SK-N-SH (cell line): Measurements from ENCODE around the gene ZNF785. TPM values are rescaled to one million over a fixed set of nuclear protein-coding genes. Genes with fewer than 3 reads are reported as not detected.
"Not testable (repeated sequence)": the region's sequence is repeated elsewhere in the genome, so short reads cannot be mapped to it uniquely, and the experiment has no call there.

Experiments used
- CTCF ChIA-PET: fragments of 300-600, 350-600 bp; formaldehyde crosslinking; extraction: SDS; loops from one replicate; lab custom pipeline; 2021; lab: Yijun Ruan, JAX
- POLR2A ChIA-PET: fragments of 350-600 bp; sonication (Branson Sonifier 250); formaldehyde crosslinking; extraction: SDS; loops from one replicate; lab custom pipeline; 2020; ENCODE audit warnings: antibody characterized with exemption, inconsistent platforms; lab: Yijun Ruan, JAX
- DNase-seq: peaks from one replicate; pipeline ENCODE4 v3.0.0; 2012
- H2AFZ ChIP-seq: fragments of 200-600 bp; sonication (generic); 2 replicates; pipeline ENCODE4 v1.8.1; 2016; ENCODE audit warnings: antibody characterized with exemption, mild to moderate bottlenecking, low read depth
- H3F3A ChIP-seq: fragments of 200-600 bp; sonication (generic); replicated peaks from 2 replicates; pipeline ENCODE3; 2016; ENCODE audit warnings: antibody characterized with exemption, mild to moderate bottlenecking; ENCODE audit not compliant: insufficient read depth
- H3K27ac ChIP-seq, 2 experiments: fragments of 200-500 bp in 1 of 2; fragments of 200-600 bp in 1 of 2; sonication (Bioruptor generic) in 1 of 2; sonication (generic), shearing (Covaris generic) in 1 of 2; 2 replicates each; pipeline versions ENCODE4 v1.5.1 to v1.6.1; 2014 to 2016; ENCODE audit warnings: low read depth in 2 of 2, inconsistent platforms in 1 of 2, low read length in 1 of 2, mild to moderate bottlenecking in 1 of 2, mixed read lengths in 1 of 2
- H3K27me3 ChIP-seq: fragments of 200-600 bp; sonication (generic), shearing (Covaris generic); 2 replicates; pipeline ENCODE4 v1.6.1; 2016; ENCODE audit warnings: mixed run types; ENCODE audit not compliant: insufficient read depth
- H3K36me3 ChIP-seq, 2 experiments: fragments of 200-500 bp in 1 of 2; fragments of 200-600 bp in 1 of 2; sonication (Bioruptor generic) in 1 of 2; sonication (generic) in 1 of 2; replicated peaks in 1 of 2; 2 replicates each; pipeline versions ENCODE3 to v1.5.1; 2014 to 2016; ENCODE audit warnings: low read length in 1 of 2, mild to moderate bottlenecking in 1 of 2; ENCODE audit not compliant: insufficient read depth in 2 of 2, control insufficient read depth in 1 of 2
- H3K4me1 ChIP-seq, 2 experiments: fragments of 200-500 bp in 1 of 2; fragments of 200-600 bp in 1 of 2; sonication (Bioruptor generic) in 1 of 2; sonication (generic), shearing (Covaris generic) in 1 of 2; 2 replicates each; pipeline versions ENCODE4 v1.5.1 to v1.6.1; 2014 to 2016; ENCODE audit warnings: low read depth in 1 of 2, low read length in 1 of 2, mixed run types in 1 of 2; ENCODE audit not compliant: insufficient read depth in 2 of 2, control insufficient read depth in 1 of 2
- H3K4me2 ChIP-seq: fragments of 200-600 bp; sonication (generic), shearing (Covaris generic); 2 replicates; pipeline ENCODE4 v1.6.1; 2017; ENCODE audit warnings: mixed run types
- H3K4me3 ChIP-seq, 2 experiments: fragments of 200-500 bp in 1 of 2; fragments of 200-600 bp in 1 of 2; sonication (Bioruptor generic) in 1 of 2; sonication (generic), shearing (Covaris generic) in 1 of 2; 2 replicates each; pipeline versions ENCODE4 v1.5.1 to v1.8.1; 2014 to 2016; ENCODE audit warnings: low read depth in 2 of 2, inconsistent platforms in 1 of 2, low read length in 1 of 2, mild to moderate bottlenecking in 1 of 2, mixed read lengths in 1 of 2, moderate library complexity in 1 of 2
- H3K79me2 ChIP-seq: fragments of 200-600 bp; sonication (generic); 2 replicates; pipeline ENCODE4 v1.8.1; 2017; ENCODE audit warnings: mild to moderate bottlenecking; ENCODE audit not compliant: insufficient read depth
- H3K9ac ChIP-seq: fragments of 200-600 bp; sonication (generic); 2 replicates; pipeline ENCODE4 v1.6.1; 2017; ENCODE audit warnings: mixed run types
- H3K9me2 ChIP-seq: fragments of 200-600 bp; sonication (generic); 2 replicates; pipeline ENCODE4 v1.6.1; 2017; ENCODE audit warnings: mixed run types
- H3K9me3 ChIP-seq: fragments of 200-600 bp; sonication (generic); 2 replicates; pipeline ENCODE4 v1.6.1; 2017; ENCODE audit warnings: mixed run types, mild to moderate bottlenecking, moderate library complexity
- H4K20me1 ChIP-seq: fragments of 200-600 bp; sonication (generic); 2 replicates; pipeline ENCODE4 v1.6.1; 2017; ENCODE audit warnings: mild to moderate bottlenecking, mixed run types; ENCODE audit not compliant: insufficient read depth
- CHD2 ChIP-seq: fragments of 150-350 bp; IDR thresholded peaks from 2 replicates; pipeline ENCODE4 v1.6.1; 2018; ENCODE audit warnings: low read length; ENCODE audit not compliant: partially characterized antibody
- EP300 ChIP-seq, 2 experiments: IDR thresholded peaks; 2 replicates each; pipeline versions ENCODE4 v1.4.0 to v1.6.1; 2012; ENCODE audit warnings: borderline replicate concordance in 1 of 2, low read depth in 1 of 2, low read length in 1 of 2
- FOXM1 ChIP-seq: IDR thresholded peaks from 2 replicates; pipeline ENCODE4 v1.4.0; 2012; ENCODE audit warnings: low read depth, mild to moderate bottlenecking
- GATA2 ChIP-seq: sonication (generic); formaldehyde crosslinking; IDR thresholded peaks from 2 replicates; pipeline ENCODE4 v1.5.0; 2020; ENCODE audit warnings: mild to moderate bottlenecking, missing genetic modification reagents
- MEF2A ChIP-seq: IDR thresholded peaks from 2 replicates; pipeline ENCODE4 v1.4.0; 2012; ENCODE audit warnings: low read depth, borderline replicate concordance
- NFIC ChIP-seq: IDR thresholded peaks from 2 replicates; pipeline ENCODE4 v1.4.0; 2012; ENCODE audit warnings: borderline replicate concordance
- POLR2AphosphoS5 ChIP-seq: IDR thresholded peaks from 2 replicates; pipeline ENCODE4 v1.6.1; 2012; ENCODE audit warnings: low read depth, low read length
- RAD21 ChIP-seq: IDR thresholded peaks from 2 replicates; pipeline ENCODE4 v1.6.1; 2012; ENCODE audit warnings: mild to moderate bottlenecking, low read length
- RXRA ChIP-seq: IDR thresholded peaks from 2 replicates; pipeline ENCODE4 v1.4.0; 2012; ENCODE audit warnings: low read depth, mild to moderate bottlenecking, borderline replicate concordance
- SMC3 ChIP-seq: IDR thresholded peaks from 2 replicates; pipeline ENCODE4 v1.6.1; 2012; ENCODE audit warnings: low read depth, low read length, improper control_type of control experiment
- TAF1 ChIP-seq: IDR thresholded peaks from 2 replicates; pipeline ENCODE4 v1.6.1; 2012; ENCODE audit warnings: low read depth, mild to moderate bottlenecking, low read length, moderate library complexity, borderline replicate concordance
- WGBS: methylation state at CpG from one replicate; pipeline ENCODE4 v1.1.6; 2017; ENCODE audit warnings: low lambda C conversion rate; 5-methylcytosine and 5-hydroxymethylcytosine counted together
- polyA plus RNA-seq, 3 experiments: library from polyadenylated mRNA; depleted of rRNA; stranded (reverse); fragments of >200 nt; gene quantifications; 2 replicates each; pipeline ENCODE4 v1.2.3, GENCODE V29; 2012
- TF ChIP-seq, protein P1 (sequence below): IDR thresholded peaks from 2 replicates; pipeline ENCODE4 v1.6.1; 2012; ENCODE audit warnings: mild to moderate bottlenecking, low read depth, low read length, moderate library complexity

The ZNF785 gene
- polyA plus RNA-seq, 1 of the 3 experiments (the other 2 are of a cell fraction), result 8.8 TPM

DNA sequence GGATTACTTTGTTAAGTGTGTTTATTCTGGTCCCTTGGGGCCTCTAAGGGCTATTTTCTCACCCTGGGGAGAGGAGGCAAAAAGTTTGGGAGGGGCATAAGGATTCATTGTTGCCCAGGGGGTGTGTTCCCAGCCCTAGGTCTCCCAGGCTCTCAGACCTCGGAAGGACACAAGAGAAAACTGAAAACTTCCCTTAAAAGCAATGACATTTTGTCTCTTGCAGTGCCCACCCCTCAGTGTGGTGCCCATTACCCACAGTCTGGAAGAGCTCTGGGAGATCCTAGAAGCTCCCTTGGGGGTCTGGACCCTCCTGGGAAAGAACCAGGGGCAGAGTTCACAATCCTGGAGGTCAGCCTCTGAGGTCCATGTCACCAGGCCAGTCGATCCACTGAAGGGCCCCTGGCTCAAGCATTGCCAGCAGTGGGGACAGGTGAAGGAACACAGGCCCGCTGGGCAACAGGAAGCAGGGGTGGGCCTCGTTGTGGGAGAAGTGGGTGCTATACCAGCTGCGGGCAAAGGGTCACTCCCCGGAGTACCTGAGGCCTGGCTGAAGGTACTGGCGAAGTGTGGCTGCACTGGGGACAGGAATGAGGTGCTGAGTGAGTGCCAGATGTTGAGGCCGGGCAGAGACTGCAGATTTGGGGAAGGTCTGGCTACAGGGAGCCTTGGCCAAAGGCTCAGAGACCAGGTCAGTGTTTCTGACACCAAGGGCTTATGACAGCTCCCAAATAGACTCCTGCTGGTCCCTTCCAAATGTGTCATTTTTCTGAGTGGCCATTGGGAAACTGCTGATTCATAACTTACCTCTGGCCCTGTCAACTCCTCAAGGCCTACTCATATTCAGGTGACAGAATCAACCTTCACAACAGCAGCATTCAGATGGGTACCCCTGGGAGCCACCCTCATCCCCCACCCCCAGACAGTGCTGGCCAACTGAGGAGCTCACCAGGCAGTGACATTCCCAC, 46.2 kb downstream of the ZNF785 start:
- WGBS, result 83% methylated on average over 6 of the region's 8 CpGs
- CTCF ChIA-PET, result no interaction called here
- Histone ChIP-seq H3K4me2 (no peak overlapping the region), H3K9ac (no peak overlapping the region), H2AFZ (no peak overlapping the region), H3K4me1 (peaks cover 6 to 8% of the 10 kb centered on the region in 2 experiments; a peak in 3 of 4 replicates), H3K79me2 (peaks cover 8% of the 10 kb centered on the region), H3F3A (peaks cover 6% of the 10 kb centered on the region), H3K27me3 (no peaks in the 10 kb centered on the region), H4K20me1 (no peaks in the 10 kb centered on the region), H3K9me3 (no peaks in the 10 kb centered on the region), H3K36me3 (no peaks in the 10 kb centered on the region), H3K27ac (no peak overlapping the region), H3K4me3 (no peak overlapping the region), H3K9me2 (no peaks in the 10 kb centered on the region)
- TF ChIP-seq SMC3 (no peak), EP300 (IDR thresholded peaks at IDR 0.05; ENCODE audit: borderline replicate concordance in 1 of 2, low read depth in 1 of 2, low read length in 1 of 2) (no peak), RXRA (no peak), NFIC (no peak), CHD2 (no peak), POLR2AphosphoS5 (no peak), TAF1 (no peak), MEF2A (no peak), FOXM1 (no peak), GATA2 (no peak), RAD21 (no peak)
- TF ChIP-seq, protein P1, sequence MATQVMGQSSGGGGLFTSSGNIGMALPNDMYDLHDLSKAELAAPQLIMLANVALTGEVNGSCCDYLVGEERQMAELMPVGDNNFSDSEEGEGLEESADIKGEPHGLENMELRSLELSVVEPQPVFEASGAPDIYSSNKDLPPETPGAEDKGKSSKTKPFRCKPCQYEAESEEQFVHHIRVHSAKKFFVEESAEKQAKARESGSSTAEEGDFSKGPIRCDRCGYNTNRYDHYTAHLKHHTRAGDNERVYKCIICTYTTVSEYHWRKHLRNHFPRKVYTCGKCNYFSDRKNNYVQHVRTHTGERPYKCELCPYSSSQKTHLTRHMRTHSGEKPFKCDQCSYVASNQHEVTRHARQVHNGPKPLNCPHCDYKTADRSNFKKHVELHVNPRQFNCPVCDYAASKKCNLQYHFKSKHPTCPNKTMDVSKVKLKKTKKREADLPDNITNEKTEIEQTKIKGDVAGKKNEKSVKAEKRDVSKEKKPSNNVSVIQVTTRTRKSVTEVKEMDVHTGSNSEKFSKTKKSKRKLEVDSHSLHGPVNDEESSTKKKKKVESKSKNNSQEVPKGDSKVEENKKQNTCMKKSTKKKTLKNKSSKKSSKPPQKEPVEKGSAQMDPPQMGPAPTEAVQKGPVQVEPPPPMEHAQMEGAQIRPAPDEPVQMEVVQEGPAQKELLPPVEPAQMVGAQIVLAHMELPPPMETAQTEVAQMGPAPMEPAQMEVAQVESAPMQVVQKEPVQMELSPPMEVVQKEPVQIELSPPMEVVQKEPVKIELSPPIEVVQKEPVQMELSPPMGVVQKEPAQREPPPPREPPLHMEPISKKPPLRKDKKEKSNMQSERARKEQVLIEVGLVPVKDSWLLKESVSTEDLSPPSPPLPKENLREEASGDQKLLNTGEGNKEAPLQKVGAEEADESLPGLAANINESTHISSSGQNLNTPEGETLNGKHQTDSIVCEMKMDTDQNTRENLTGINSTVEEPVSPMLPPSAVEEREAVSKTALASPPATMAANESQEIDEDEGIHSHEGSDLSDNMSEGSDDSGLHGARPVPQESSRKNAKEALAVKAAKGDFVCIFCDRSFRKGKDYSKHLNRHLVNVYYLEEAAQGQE, result no peak
- POLR2A ChIA-PET, result no interaction called here
- DNase-seq, result no peak

DNA sequence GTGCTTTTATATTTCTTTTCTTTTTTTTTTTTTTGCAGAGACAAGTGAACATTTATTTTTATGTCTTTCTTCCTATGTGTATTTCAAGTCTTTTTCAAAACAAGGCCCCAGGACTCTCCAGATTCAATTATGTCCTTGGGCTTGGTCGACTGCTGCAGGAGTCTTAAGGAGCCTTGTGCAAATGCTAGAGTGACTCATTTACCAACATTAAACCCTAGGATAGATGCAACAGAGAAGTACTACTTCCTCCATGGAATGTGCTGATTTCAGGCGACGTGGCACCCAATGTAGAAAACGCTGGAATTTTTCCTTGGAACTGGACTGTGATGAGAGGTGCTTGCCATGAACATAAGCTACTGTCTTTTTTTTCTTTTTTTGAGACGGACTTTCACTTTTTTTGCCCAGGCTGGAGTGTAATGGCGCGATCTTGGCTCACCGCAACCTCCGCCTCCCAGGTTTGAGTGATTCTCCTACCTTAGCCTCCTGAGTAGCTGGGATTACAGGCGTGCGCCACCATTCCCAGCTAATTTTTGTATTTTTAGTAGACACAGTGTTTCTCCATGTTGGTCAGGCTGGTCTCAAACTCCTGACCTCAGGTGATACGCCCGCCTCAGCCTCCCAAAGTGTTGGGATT, 49.0 kb downstream of the ZNF785 start:
- not testable (repeated sequence) for H3K36me3 ChIP-seq, H2AFZ ChIP-seq, DNase-seq, H3K27ac ChIP-seq, H4K20me1 ChIP-seq, H3K4me3 ChIP-seq, H3K9ac ChIP-seq, H3F3A ChIP-seq, H3K27me3 ChIP-seq, H3K9me2 ChIP-seq, H3K9me3 ChIP-seq, H3K4me2 ChIP-seq
- CTCF ChIA-PET, result interaction anchor here (0.7 to 2.4 kb wide), 10 partner anchors 9 to 107 kb away, joined by 3 to 19 read pairs (median 4); partner anchors contain the start of genes DCTPP1, ZNF764 and ZNF785
- WGBS, result 98% methylated on average over 13 of the region's 13 CpGs
- H3K4me1 ChIP-seq, result peaks cover 8 to 17% of the 10 kb centered on the region in 2 experiments; a peak in 3 of 4 replicates
- POLR2A ChIA-PET, result interaction anchor here (0.6 to 2.8 kb wide), 7 partner anchors 10 to 192 kb away, joined by 3 to 47 read pairs (median 3); partner anchors contain the start of genes DCTPP1, FBRS, ZNF688 and ZNF764
- peaks cover 16% of the 10 kb centered on the region for H3K79me2 ChIP-seq
